ENCODE measurements around the gene ESR1.

DNA sequence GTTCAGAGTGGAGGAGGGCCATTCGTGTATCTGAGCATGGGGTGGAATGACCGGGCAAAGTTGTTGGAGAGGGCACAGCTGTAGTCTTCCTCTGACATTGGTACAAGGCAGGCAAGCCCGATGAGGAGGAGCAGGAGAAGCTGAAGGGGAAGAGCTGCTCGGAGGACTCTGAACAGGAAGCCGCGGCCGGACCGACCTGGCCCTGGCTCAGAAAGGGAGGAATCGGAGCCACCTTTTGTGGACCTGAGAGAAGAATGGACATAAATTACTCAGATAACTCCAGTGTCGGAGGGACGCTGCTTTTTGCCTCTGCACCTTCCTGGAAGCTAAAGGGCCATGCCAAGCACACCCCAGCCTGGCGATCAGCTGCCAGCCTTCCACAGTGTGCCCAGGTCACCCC, 315.0 kb downstream of the ESR1 start:
- TF ChIP-seq CTCF (IDR thresholded peaks at IDR 0.05), result no peak
- TF ChIP-seq POLR2A (IDR thresholded peaks at IDR 0.05), result no peak
- TF ChIP-seq POLR2AphosphoS5 (IDR thresholded peaks at IDR 0.05), result no peak

Data from breast epithelium (tissue), 3 donors.